Glomerular visceral epithelial cell (primary cell): ENCODE measurements around the gene NCLN.
"Not testable (repeated sequence)": the region's sequence is repeated elsewhere in the genome, so short reads cannot be mapped to it uniquely, and the experiment has no call there.

Experiments used
- DNase-seq: peaks from one replicate; pipeline ENCODE4 v3.0.0-alpha.2; 2016; ENCODE audit errors: extremely low spot score

Gene NCLN

GRCh38 chr19:3183721-3184641 is 1.7 kb upstream of the NCLN start:
- DNase-seq = no peak

DNA sequence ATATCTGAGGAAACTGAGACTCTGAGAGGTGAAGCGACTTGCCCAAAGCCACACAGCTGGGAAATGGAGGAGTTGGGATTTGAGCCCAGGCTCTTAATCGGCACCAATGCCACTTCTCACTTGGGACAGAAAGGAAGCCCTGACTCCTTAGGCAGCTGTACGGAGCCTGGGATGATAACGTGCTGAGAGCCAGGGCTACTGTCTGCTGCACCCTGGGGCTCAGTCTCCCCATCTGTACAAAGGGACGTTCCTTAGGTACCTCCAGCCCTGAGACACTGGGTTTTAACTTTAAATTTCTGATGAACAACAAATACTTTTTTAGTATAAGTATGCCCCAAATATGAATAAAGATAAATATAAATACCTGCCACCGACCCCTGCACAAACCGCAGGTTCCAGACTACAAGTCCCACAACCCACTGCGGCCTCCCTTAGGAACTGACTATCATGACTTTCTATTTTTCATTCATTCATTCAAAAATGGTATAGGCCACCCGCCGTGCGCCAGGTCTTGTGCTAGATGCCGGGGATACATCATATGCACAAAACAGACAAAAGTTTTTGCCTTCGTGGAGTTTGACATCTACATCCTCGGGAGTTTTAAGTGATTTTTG is 776 bp upstream of the NCLN start:
- DNase-seq = no peak

GRCh38 chr19:3186160-3186688 is 494 bp downstream of the NCLN start:
- DNase-seq = no peak

GRCh38 chr19:3186891-3187661 is 1.3 kb downstream of the NCLN start:
- DNase-seq = no peak

GRCh38 chr19:3187662-3188511 is 2.2 kb downstream of the NCLN start:
- no peak for DNase-seq

DNA sequence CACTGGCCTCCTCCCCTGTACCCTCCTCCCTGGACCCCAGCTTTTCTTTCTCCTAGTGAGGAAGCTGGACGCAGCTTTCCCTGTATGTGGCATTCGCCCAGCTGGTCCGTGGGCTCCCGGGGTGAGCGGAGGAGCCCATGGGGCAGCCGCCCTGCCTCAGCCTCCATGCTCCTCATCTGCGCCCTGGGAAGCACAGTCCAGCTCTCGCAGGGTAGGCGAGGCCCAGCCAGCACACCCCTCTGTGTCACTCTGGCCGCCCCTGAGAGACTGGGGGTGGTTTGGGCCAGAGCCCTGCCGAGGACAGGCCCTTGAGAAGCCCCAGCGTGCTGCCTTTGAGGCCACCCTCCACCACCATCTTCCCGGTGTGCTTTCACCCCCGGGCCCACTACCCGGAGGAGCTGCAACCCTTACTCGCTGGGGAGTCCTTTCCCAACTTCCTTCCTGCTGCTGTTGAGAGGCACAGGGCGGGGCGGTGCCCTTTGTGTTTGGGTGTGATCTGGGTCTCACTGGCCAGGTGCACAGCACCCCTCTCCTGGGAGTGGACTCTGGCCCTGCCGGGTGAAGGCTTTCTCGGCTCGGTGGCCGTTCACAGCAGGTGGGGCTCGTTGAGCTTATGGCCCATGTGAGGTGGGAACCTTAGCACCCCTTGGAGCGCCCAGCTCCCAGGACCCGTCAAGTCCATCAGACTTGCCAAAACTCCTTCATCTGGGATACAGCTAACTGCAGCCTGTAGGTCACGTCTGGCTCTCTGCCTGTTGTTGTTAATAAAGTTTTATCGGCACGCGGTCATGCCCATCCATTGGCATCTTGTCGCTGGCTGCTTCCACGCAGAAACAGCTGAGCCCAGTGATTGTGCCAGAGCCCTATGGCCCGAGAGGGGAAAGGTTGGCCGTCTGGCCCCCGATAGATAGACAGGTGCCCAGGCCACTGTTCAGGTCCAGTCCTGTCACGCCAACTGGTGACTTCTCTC is 3.2 kb downstream of the NCLN start:
- DNase-seq = no peak

GRCh38 chr19:3189702-3190469 is 4.2 kb downstream of the NCLN start:
- no peak for DNase-seq

GRCh38 chr19:3190470-3190770 is 4.7 kb downstream of the NCLN start:
- DNase-seq = no peak

DNA sequence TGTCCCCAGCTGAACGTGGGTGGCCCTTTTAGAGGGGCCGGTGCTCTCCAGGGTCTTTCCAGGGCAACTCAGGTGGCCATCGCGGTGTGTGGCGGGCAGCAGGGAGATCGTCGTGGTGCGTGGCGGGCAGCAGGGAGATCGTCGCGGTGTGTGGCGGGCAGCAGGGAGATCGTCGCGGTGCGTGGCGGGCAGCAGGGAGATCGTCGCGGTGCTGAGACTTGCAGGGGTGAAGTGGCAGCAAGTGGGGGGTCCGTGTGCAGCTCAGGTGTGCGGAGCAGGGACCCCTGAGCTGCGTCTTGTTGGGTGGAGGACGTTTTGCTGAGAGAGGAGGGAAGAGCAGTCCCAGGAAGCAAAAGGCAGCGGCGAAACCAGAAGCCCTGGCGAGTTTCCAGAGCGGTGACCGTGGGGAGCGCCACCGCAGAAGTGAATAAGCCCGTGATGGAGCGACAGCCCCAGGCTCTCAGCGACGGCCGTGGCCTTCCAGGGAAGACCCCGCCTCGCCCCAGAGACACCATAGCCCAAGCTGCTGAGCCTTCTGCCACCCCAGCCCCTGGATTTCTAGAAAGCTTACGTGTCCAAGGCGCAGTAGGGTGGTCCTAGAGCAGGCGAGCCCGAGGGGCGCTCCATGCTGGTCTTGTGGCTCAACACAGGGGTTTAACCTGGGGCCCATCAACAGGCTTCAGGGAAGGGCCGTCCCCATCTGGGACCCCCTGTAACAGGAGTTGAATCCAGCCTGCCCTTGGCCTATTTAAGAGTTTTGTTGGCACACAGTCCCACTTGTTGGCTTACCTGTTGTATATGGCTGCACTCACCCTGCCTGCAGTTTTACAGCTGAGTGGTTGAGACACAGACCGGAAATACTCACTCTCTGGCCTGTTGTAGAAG is 5.4 kb downstream of the NCLN start:
- no peak for DNase-seq

GRCh38 chr19:3191806-3192104 is 6.0 kb downstream of the NCLN start:
- not testable (repeated sequence) for DNase-seq

- no peak for DNase-seq
These were observed 6.5 kb downstream of the NCLN start for GRCh38 chr19:3192228-3192635.

GRCh38 chr19:3192684-3193083 is 7.0 kb downstream of the NCLN start:
- DNase-seq = no peak

GRCh38 chr19:3193256-3194105 is 7.8 kb downstream of the NCLN start:
- no peak for DNase-seq

GRCh38 chr19:3194106-3195087 is 8.7 kb downstream of the NCLN start:
- no peak for DNase-seq

DNA sequence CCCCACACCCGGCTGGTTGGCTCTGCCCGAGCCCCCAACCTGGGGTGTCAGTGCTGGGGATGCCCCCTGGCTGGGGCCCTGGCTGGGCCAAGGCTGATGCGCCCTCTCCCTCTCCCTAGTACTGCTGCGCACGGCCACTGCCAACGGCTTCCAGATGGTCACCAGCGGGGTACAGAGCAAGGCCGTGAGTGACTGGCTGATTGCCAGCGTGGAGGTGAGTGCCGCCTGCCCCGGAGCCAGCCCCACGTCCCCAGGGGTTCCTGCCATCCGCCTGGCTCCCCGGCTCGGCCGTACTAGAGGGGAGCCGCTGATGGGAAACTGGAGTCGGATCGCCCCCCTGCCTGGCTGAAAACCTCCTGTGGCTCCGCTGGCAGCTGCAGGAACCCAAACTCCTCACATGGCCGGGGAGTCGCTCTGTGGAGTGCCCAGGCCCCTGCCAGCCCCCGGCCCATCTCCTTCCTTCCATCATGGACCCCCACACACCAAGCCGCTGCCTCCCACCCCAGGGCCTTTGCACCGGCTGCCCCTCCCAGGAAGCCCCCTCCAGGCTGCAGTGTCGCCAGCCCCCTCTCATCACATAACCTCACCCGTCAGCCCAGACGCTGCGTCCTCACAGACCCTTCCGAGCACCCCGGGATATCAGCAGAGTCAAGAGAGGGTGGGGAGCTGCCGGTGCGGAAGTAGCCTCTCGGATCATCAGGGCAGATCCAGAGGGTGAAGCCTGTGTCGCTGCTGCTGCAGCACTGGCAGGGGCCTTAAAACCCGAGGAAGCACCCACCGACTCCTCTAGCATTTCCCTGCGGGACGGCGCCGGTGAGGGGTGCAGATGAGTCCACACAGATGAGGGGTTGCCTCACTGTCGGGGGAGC is 10.6 kb downstream of the NCLN start:
- no peak for DNase-seq

DNA sequence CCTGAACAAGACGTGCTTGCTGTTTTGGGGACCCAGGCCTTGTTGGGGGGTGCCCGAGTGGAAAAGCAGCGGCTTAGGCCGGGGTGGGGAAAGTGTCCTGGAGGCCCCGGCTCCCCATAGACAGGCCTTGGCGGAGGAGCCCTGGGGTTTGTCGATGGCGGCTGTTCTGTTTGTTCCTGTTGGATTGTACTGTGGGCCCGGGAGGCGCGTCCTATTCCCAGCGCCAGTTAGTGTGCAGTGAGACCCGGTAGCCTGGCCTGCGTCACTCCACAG is 11.1 kb downstream of the NCLN start:
- DNase-seq = no peak
